ENCODE results near the gene SUPT5H. TPM values are rescaled to one million over a fixed set of nuclear protein-coding genes. Genes with fewer than 3 reads are reported as not detected.

The SUPT5H gene
- total RNA-seq, 1 donor from 2014 or later, result 200 TPM

DNA sequence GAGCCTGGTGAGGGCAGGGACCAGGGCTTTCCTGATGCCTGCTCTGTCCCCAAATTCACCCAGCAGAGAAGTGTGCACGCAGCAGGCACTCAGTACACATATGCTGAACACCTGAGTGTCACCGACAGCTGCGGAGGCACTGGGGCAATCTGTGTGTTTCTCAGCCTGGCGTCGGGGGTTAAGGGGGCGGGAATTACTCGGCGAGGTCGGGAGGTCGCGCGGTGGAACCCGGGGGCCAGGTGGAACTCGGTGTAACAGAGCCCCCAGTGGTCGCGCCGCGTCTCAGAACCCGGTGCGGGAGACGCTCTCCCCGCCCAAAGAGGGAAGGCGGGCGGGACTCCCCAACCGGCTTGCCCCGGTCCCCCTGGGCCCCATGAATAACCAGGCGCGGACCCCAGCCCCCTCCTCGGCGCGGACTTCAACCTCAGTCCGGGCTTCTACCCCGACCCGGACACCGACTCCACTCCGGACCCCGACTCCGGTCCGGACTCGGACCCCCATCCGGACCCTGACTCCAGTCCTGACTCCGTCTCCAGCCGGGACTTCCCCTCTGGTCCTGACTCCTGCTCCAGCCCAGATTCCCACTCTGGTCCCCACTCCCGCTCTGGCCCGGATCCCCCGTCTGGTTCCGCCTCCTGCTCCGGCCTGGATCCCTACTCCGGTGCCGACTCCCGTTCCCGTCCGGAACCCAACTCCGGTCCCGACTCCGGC is 69.6 kb downstream of the SUPT5H start, which contains the start of gene SELENOV:
Gene SELENOV (plus strand): TSS at position 300 of the 711 bp plus-strand sequence. CDS start 74 bp downstream, at position 374.
- H3K27ac Mint-ChIP-seq, result no peak within 1 kb of the TSS
- CTCF ChIA-PET, result interaction anchor here (0.9 kb wide), 1 partner anchor 12 kb away, joined by 3 read pairs; no protein-coding TSS in a partner anchor
- H3K4me1 Mint-ChIP-seq, result peaks cover 17% of the 10 kb centered on the region
- no peaks in the 10 kb centered on the region for H3K9me3 Mint-ChIP-seq
- ATAC-seq (ENCODE audit: low read depth), result peak; percentile 70
- H3K27me3 Mint-ChIP-seq, result peaks cover 40% of the 10 kb centered on the region
- no peaks in the 10 kb centered on the region for H3K36me3 Mint-ChIP-seq (ENCODE audit: low read depth)
- H3K4me3 Mint-ChIP-seq, result peak within 1 kb of the TSS; percentile 64
- no peak for TF ChIP-seq CTCF (IDR thresholded peaks at IDR 0.05)
- peak; percentile 28 for DNase-seq
- intact Hi-C loops (cut with micrococcal nuclease), result no loop called here
- POLR2A ChIA-PET, result interaction anchor here (0.6 to 1.1 kb wide), 2 partner anchors 20 to 26 kb away, joined by 3 read pairs; no protein-coding TSS in a partner anchor

DNA sequence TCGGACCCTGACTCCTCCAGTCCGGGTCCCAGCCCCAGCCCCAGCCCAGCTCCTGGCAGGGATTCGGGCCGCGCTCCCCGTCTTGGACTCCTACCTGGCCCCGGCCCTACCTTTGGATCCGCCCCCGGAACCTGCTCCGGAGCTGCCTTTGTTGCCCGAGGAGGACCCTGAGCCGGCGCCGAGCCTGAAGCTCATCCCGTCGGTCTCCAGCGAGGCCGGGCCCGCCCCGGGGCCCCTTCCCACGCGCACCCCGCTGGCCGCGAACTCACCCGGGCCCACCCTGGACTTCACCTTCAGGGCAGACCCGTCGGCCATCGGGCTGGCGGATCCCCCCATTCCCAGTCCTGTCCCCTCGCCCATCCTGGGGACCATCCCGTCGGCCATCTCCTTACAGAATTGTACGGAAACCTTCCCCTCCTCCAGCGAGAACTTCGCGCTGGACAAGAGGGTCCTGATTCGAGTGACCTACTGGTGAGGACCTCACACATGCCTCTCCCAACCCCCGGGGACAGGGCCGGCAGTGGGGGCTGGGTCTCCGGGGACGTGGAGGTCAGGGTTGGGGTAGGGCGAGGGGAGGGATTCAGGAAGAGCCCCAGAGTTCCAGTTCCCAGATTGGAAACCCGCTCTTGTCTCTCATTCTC is 70.3 kb downstream of the SUPT5H start:
- H3K27ac Mint-ChIP-seq, result no peak overlapping the region
- ATAC-seq (ENCODE audit: low read depth), result no peak
- peak; percentile 29 for DNase-seq
- peaks cover 40% of the 10 kb centered on the region for H3K27me3 Mint-ChIP-seq
- no peak for TF ChIP-seq CTCF (IDR thresholded peaks at IDR 0.05)
- H3K9me3 Mint-ChIP-seq, result no peaks in the 10 kb centered on the region
- intact Hi-C loops (cut with micrococcal nuclease), result no loop called here
- ChIA-PET POLR2A (interaction anchor here (0.6 kb wide), 1 partner anchor 26 kb away, joined by 3 read pairs; no protein-coding TSS in a partner anchor), CTCF (no interaction called here)
- H3K4me3 Mint-ChIP-seq, result peak overlapping the region; percentile 64
- peaks cover 17% of the 10 kb centered on the region for H3K4me1 Mint-ChIP-seq
- no peaks in the 10 kb centered on the region for H3K36me3 Mint-ChIP-seq (ENCODE audit: low read depth)

GRCh38 chr19:39516270-39516669 is 70.9 kb downstream of the SUPT5H start:
- ChIA-PET POLR2A (no interaction called here), CTCF (no interaction called here)
- intact Hi-C loops (cut with micrococcal nuclease), result no loop called here
- DNase-seq (no peak), ATAC-seq (ENCODE audit: low read depth) (peak; percentile 45)
- Mint-ChIP-seq H3K27ac (no peak overlapping the region), H3K9me3 (no peaks in the 10 kb centered on the region), H3K27me3 (peaks cover 40% of the 10 kb centered on the region), H3K4me3 (peak overlapping the region; percentile 61), H3K36me3 (ENCODE audit: low read depth) (no peaks in the 10 kb centered on the region), H3K4me1 (peaks cover 17% of the 10 kb centered on the region)
- TF ChIP-seq CTCF (IDR thresholded peaks at IDR 0.05), result no peak

- TF ChIP-seq CTCF (IDR thresholded peaks at IDR 0.05), result no peak
- Mint-ChIP-seq H3K4me1 (peaks cover 17% of the 10 kb centered on the region), H3K27ac (no peak overlapping the region), H3K36me3 (ENCODE audit: low read depth) (no peaks in the 10 kb centered on the region), H3K4me3 (no peak overlapping the region), H3K9me3 (no peaks in the 10 kb centered on the region), H3K27me3 (peaks cover 40% of the 10 kb centered on the region)
- DNase-seq (no peak), ATAC-seq (ENCODE audit: low read depth) (no peak)
- intact Hi-C loops (cut with micrococcal nuclease), result no loop called here
- CTCF ChIA-PET, result no interaction called here
- POLR2A ChIA-PET, result interaction anchor here (0.7 kb wide), 1 partner anchor 120 kb away, joined by 5 read pairs; no protein-coding TSS in a partner anchor
Measured at GRCh38 chr19:39517432-39517831, 72.0 kb downstream of the SUPT5H start.

GRCh38 chr19:39518458-39518857 is 73.1 kb downstream of the SUPT5H start:
- Mint-ChIP-seq H3K9me3 (no peaks in the 10 kb centered on the region), H3K4me1 (peaks cover 17% of the 10 kb centered on the region), H3K27me3 (peaks cover 34% of the 10 kb centered on the region), H3K36me3 (ENCODE audit: low read depth) (no peaks in the 10 kb centered on the region), H3K4me3 (no peak overlapping the region), H3K27ac (no peak overlapping the region)
- intact Hi-C loops (cut with micrococcal nuclease), result no loop called here
- DNase-seq (no peak), ATAC-seq (ENCODE audit: low read depth) (no peak)
- POLR2A ChIA-PET, result no interaction called here
- TF ChIP-seq CTCF (IDR thresholded peaks at IDR 0.05), result no peak
- CTCF ChIA-PET, result interaction anchor here (1.4 kb wide), 1 partner anchor 45 kb away, joined by 3 read pairs; no protein-coding TSS in a partner anchor
